ENCODE results near the gene GOSR2. TPM values are rescaled to one million over a fixed set of nuclear protein-coding genes. Genes with fewer than 3 reads are reported as not detected.

GOSR2 gene
- total RNA-seq, 1 experiment from 2014 or later = 53.5 TPM

DNA sequence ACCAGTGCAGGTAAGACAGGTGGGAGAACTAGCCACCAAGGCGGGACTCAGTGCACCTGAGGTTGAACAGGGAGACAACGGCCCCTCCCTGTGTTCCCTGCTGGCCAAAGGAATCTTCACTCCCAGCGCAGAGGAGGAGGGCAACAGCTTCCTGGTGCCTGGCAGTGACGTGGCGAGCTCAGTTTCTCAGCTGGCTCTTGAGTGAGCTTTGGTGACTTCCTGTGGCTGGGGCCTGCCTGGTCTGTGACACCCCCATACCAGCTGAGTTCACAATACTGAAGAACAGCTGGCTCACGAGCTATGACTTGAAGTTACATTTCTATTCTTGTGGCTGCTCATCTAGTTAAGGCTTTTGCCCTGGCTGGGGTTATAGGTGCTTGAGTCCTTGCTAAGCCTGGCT is 45.5 kb upstream of the GOSR2 start:
- H4K5ac ChIP-seq (ENCODE audit: insufficient read length, low read depth, low read length) = no peak overlapping the region
- H2BK15ac ChIP-seq (ENCODE audit: low read depth, low read length) = no peak overlapping the region
- H3K4me1 Mint-ChIP-seq = 0 out of 4 replicates have a peak, but pooled peaks cover 0 to 2% of the 10 kb centered on the region in 2 experiments
- no peaks in the 10 kb centered on the region for H3K23me2 ChIP-seq (ENCODE audit: insufficient read length, low read depth, low read length, poor library complexity, severe bottlenecking)
- H2AK5ac ChIP-seq (ENCODE audit: insufficient read length, low read length) = no peak overlapping the region
- H3K4me3 Mint-ChIP-seq = no peak overlapping the region
- H4K91ac ChIP-seq (ENCODE audit: insufficient read length, low read depth, low read length) = no peak overlapping the region
- H3K4me1 ChIP-seq (ENCODE audit: insufficient read depth, low read length) = no peaks in the 10 kb centered on the region
- H3K9me3 Mint-ChIP-seq = no peaks in the 10 kb centered on the region
- no CpG with 5 or more reads among the region's 6 CpGs for WGBS (ENCODE audit: extremely low coverage, insufficient read length, low lambda C conversion rate)
- no peak overlapping the region for H3K9ac ChIP-seq (ENCODE audit: extremely low read depth, insufficient read length, low read length)
- H3K4ac ChIP-seq (ENCODE audit: low read depth, low read length) = no peak overlapping the region
- no peak overlapping the region for H3K18ac ChIP-seq (ENCODE audit: insufficient read length, low read depth, low read length)
- no peak overlapping the region for H3K56ac ChIP-seq (ENCODE audit: insufficient read length, low read depth, low read length)
- no peak overlapping the region for H2BK5ac ChIP-seq (ENCODE audit: insufficient read length, low read length)
- no peak overlapping the region for H3K23ac ChIP-seq (ENCODE audit: insufficient read length, low read depth, low read length)
- H2BK12ac ChIP-seq (ENCODE audit: insufficient read length, low read depth, low read length) = no peak overlapping the region
- no peak overlapping the region for H2BK20ac ChIP-seq (ENCODE audit: low read depth, low read length, poor library complexity, severe bottlenecking)
- H3K14ac ChIP-seq (ENCODE audit: insufficient read depth, low read length) = no peak overlapping the region
- peaks cover 2% of the 10 kb centered on the region for H3K27me3 Mint-ChIP-seq (ENCODE audit: low read depth)
- H3K27ac Mint-ChIP-seq = no peak overlapping the region
- no peak overlapping the region for H3T11ph ChIP-seq (ENCODE audit: low read length)
- TF ChIP-seq, protein P1, sequence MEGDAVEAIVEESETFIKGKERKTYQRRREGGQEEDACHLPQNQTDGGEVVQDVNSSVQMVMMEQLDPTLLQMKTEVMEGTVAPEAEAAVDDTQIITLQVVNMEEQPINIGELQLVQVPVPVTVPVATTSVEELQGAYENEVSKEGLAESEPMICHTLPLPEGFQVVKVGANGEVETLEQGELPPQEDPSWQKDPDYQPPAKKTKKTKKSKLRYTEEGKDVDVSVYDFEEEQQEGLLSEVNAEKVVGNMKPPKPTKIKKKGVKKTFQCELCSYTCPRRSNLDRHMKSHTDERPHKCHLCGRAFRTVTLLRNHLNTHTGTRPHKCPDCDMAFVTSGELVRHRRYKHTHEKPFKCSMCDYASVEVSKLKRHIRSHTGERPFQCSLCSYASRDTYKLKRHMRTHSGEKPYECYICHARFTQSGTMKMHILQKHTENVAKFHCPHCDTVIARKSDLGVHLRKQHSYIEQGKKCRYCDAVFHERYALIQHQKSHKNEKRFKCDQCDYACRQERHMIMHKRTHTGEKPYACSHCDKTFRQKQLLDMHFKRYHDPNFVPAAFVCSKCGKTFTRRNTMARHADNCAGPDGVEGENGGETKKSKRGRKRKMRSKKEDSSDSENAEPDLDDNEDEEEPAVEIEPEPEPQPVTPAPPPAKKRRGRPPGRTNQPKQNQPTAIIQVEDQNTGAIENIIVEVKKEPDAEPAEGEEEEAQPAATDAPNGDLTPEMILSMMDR (conservative IDR thresholded peaks at IDR 0.05) = no peak
- H3K36me3 Mint-ChIP-seq (ENCODE audit: insufficient read depth in 1 of 3, low read depth in 3 of 3) = no peaks in the 10 kb centered on the region
- H4K20me1 ChIP-seq (ENCODE audit: control insufficient read depth, insufficient read depth, insufficient read length) = no peaks in the 10 kb centered on the region
- H3K9me3 ChIP-seq (ENCODE audit: control insufficient read depth, low read depth, low read length) = no peaks in the 10 kb centered on the region
- no peaks in the 10 kb centered on the region for H3K79me2 ChIP-seq (ENCODE audit: insufficient read depth, low read length)
- no peak overlapping the region for H4K8ac ChIP-seq (replicated peaks; ENCODE audit: insufficient read length, low read depth, low read length)
- no peak overlapping the region for H3K27ac ChIP-seq (ENCODE audit: insufficient read length, low read depth, low read length)
- no peak overlapping the region for H2AFZ ChIP-seq (ENCODE audit: low read length)
- DNase-seq = no peak
- no peak overlapping the region for H3K4me2 ChIP-seq (ENCODE audit: insufficient read depth, insufficient read length, low read length)
- no peaks in the 10 kb centered on the region for H3K27me3 ChIP-seq (ENCODE audit: insufficient read depth, low read length)
- H3K79me1 ChIP-seq (ENCODE audit: insufficient read depth, low read depth, low read length, poor library complexity, severe bottlenecking) = no peaks in the 10 kb centered on the region
- no peak overlapping the region for H2BK120ac ChIP-seq (ENCODE audit: low read depth, low read length, poor library complexity, severe bottlenecking)

All from H9 (cell line).